Left lung (tissue), 10 donors: ENCODE results near the gene HLA-A. TPM values are rescaled to one million over a fixed set of nuclear protein-coding genes. Genes with fewer than 3 reads are reported as not detected.
"Not testable (repeated sequence)": the region's sequence is repeated elsewhere in the genome, so short reads cannot be mapped to it uniquely, and the experiment has no call there.

ENCODE experiments used
- ATAC-seq: fragments of 200-7000 bp; cut with Tn5 transposase; one replicate; pipeline ENCODE4 v1.9.1; 2020; ENCODE audit warnings: moderate library complexity
- DNase-seq, 4 donors: peaks; one replicate each; pipeline ENCODE4 v3.0.0-alpha.2; 2013 to 2020
- H3K27ac ChIP-seq, 2 donors: fragments of 200-600 bp; sonication (generic) in 1 of 2; one replicate each; pipeline versions ENCODE4 v1.5.0 to v1.8.0; 2020 to 2021
- H3K27me3 ChIP-seq, 2 donors: fragments of 200-600 bp; sonication (generic) in 1 of 2; one replicate each; pipeline versions ENCODE4 v1.5.0 to v1.8.0; 2020 to 2021
- H3K36me3 ChIP-seq, 2 donors: fragments of 200-600 bp; sonication (generic) in 1 of 2; one replicate each; pipeline versions ENCODE4 v1.5.0 to v1.8.0; 2020 to 2021
- H3K4me1 ChIP-seq, 2 donors: fragments of 200-600 bp; one replicate each; pipeline ENCODE4 v1.8.0; 2021
- H3K4me3 ChIP-seq, 2 donors: fragments of 200-600 bp; sonication (generic) in 1 of 2; one replicate each; pipeline versions ENCODE4 v1.5.0 to v1.8.0; 2020 to 2021; ENCODE audit warnings: mild to moderate bottlenecking in 1 of 2
- H3K9me3 ChIP-seq, 2 donors: fragments of 200-600 bp; sonication (generic) in 1 of 2; one replicate each; pipeline versions ENCODE4 v1.5.0 to v1.8.0; 2020 to 2021
- CTCF ChIP-seq, 2 donors: fragments of 200-600 bp; sonication (generic) in 1 of 2; IDR thresholded peaks; one replicate each; pipeline versions ENCODE4 v1.5.0 to v1.8.0; 2021; ENCODE audit warnings: antibody characterized with exemption in 2 of 2
- intact Hi-C, 2 donors: fragments of 100-400 bp; cut with DNase I; formaldehyde crosslinking; loops; one replicate each; pipeline versions ENCODE4 v1.11.2 to v1.14.2; 2022
- polyA plus RNA-seq, 6 donors: library from polyadenylated mRNA; unstranded; fragments of 120-200 nt; gene quantifications; one replicate each; pipeline ENCODE4 v1.2.1, GENCODE V29; 2013; ENCODE audit not compliant: insufficient read length in 6 of 6
- total RNA-seq, 2 donors: library from RNA; stranded (reverse); fragmentation: NEBNext Ultra II Directional; extraction: Animal tissue kit (Norgen Biotek cat#: 25700); gene quantifications; one replicate each; pipeline ENCODE4 v1.2.1, GENCODE V29; 2021
- donor health status: DM: no; HTN: yes; CAD: no.
- donor health status: DM: no; HTN: no; CAD: no.

HLA-A gene
- total and polyA plus RNA-seq, 8 donors: 218 to 1,150 (median 275) TPM

GRCh38 chr6:29927841-29928388, 14.4 kb upstream of the HLA-A start:
- DNase-seq (no peak), ATAC-seq (no peak)
- intact Hi-C loops: no loop called here
- H3K9me3 ChIP-seq: no peaks in the 10 kb centered on the region
- peaks cover 5 to 25% of the 10 kb centered on the region in 2 donors for H3K4me1 ChIP-seq
- H3K4me3 ChIP-seq: no peak overlapping the region
- TF ChIP-seq CTCF (IDR thresholded peaks at IDR 0.05): no peak
- H3K36me3 ChIP-seq: no peaks in the 10 kb centered on the region
- peak overlapping the region in 1 of 2 donors; percentile 90 for H3K27ac ChIP-seq
- H3K27me3 ChIP-seq: no peaks in the 10 kb centered on the region

GRCh38 chr6:29930047-29930446, 12.3 kb upstream of the HLA-A start:
- ATAC-seq, H3K9me3 ChIP-seq, H3K27ac ChIP-seq, H3K4me3 ChIP-seq, H3K36me3 ChIP-seq, H3K27me3 ChIP-seq, intact Hi-C loops, DNase-seq: not testable (repeated sequence)
- peaks cover 4 to 24% of the 10 kb centered on the region in 2 donors for H3K4me1 ChIP-seq

- ATAC-seq (no peak), DNase-seq (no peak)
- Histone ChIP-seq H3K36me3 (no peaks in the 10 kb centered on the region), H3K27me3 (no peaks in the 10 kb centered on the region), H3K4me1 (no peaks in the 10 kb centered on the region), H3K4me3 (no peak overlapping the region), H3K27ac (no peak overlapping the region), H3K9me3 (no peaks in the 10 kb centered on the region)
- no peak for TF ChIP-seq CTCF (IDR thresholded peaks at IDR 0.05)
- intact Hi-C loops: no loop called here
These were observed 8.4 kb upstream of the HLA-A start for GRCh38 chr6:29933955-29934354.

GRCh38 chr6:29935273-29935955, 6.9 kb upstream of the HLA-A start:
- H3K27me3 ChIP-seq: no peaks in the 10 kb centered on the region
- H3K27ac ChIP-seq: no peak overlapping the region
- no peak for TF ChIP-seq CTCF (IDR thresholded peaks at IDR 0.05)
- no peak overlapping the region for H3K4me3 ChIP-seq
- H3K4me1 ChIP-seq: peaks cover 0 to 8% of the 10 kb centered on the region in 2 donors
- no peaks in the 10 kb centered on the region for H3K36me3 ChIP-seq
- ATAC-seq (no peak), DNase-seq (no peak)
- H3K9me3 ChIP-seq: no peaks in the 10 kb centered on the region
- intact Hi-C loops: no loop called here

GRCh38 chr6:29938746-29939508, 3.4 kb upstream of the HLA-A start:
- Histone ChIP-seq H3K36me3 (peaks cover 0 to 8% of the 10 kb centered on the region in 2 donors), H3K4me1 (peaks cover 0 to 30% of the 10 kb centered on the region in 2 donors), H3K9me3 (no peaks in the 10 kb centered on the region), H3K4me3 (no peak overlapping the region), H3K27ac (no peak overlapping the region), H3K27me3 (no peaks in the 10 kb centered on the region)
- intact Hi-C loops: no loop called here
- DNase-seq (no peak), ATAC-seq (no peak)
- no peak for TF ChIP-seq CTCF (IDR thresholded peaks at IDR 0.05)
